Esophagus squamous epithelium (tissue), 5 donors: ENCODE measurements around the gene EHD4. TPM values are rescaled to one million over a fixed set of nuclear protein-coding genes. Genes with fewer than 3 reads are reported as not detected.

Experiments used
- DNase-seq: peaks from one replicate; lab custom pipeline; 2025; lab: John Stamatoyannopoulos, UW
- H3K27ac ChIP-seq, 4 donors: fragments of 200-600 bp; sonication (generic); one replicate each; pipeline ENCODE4 v1.5.1; 2016 to 2019; ENCODE audit warnings: mild to moderate bottlenecking in 1 of 4
- H3K27me3 ChIP-seq, 4 donors: fragments of 200-600 bp; sonication (generic); 1 replicate in 3 of 4; 2 replicates in 1 of 4; pipeline versions ENCODE4 v1.5.1 to v1.6.0; 2017 to 2021; ENCODE audit warnings: antibody characterized with exemption in 1 of 4
- H3K36me3 ChIP-seq, 3 donors: fragments of 200-600 bp; sonication (generic); one replicate each; pipeline ENCODE4 v1.5.1; 2016 to 2019
- H3K4me1 ChIP-seq, 3 donors: fragments of 200-600 bp; sonication (generic); one replicate each; pipeline ENCODE4 v1.5.1; 2017 to 2019
- H3K4me3 ChIP-seq, 4 donors: fragments of 200-600 bp; sonication (generic); 1 replicate in 3 of 4; 2 replicates in 1 of 4; pipeline ENCODE4 v1.5.1; 2016 to 2019; ENCODE audit warnings: mild to moderate bottlenecking in 2 of 4, moderate library complexity in 1 of 4
- H3K9me3 ChIP-seq, 3 donors: fragments of 200-600 bp; sonication (generic); one replicate each; pipeline ENCODE4 v1.5.1; 2016 to 2019
- POLR2A ChIP-seq, 4 donors: fragments of 450-650 bp; IDR thresholded peaks; one replicate each; pipeline ENCODE4 v1.6.1; 2017; ENCODE audit warnings: antibody characterized with exemption in 4 of 4, mild to moderate bottlenecking in 4 of 4, moderate library complexity in 3 of 4
- WGBS, 2 donors: methylation state at CpG; one replicate each; pipeline ENCODE4 v1.1.5; 2018; 5-methylcytosine and 5-hydroxymethylcytosine counted together
- intact Hi-C: fragments of 100-400 bp; cut with DNase I; formaldehyde crosslinking; loops from one replicate; pipeline ENCODE4 v1.15.0; 2022
- total RNA-seq, 4 donors: library from RNA; depleted of rRNA; stranded (reverse); fragments of >200 nt; gene quantifications; one replicate each; pipeline ENCODE4 v1.1.0, GENCODE V29; 2016
- TF ChIP-seq, protein P1 (sequence below), 6 experiments: fragments of 450-650 bp in 4 of 6; fragments of 200-600 bp in 2 of 6; sonication (generic) in 2 of 6; IDR thresholded peaks; one replicate each; pipeline ENCODE4 v1.5.1; 2016 to 2019; ENCODE audit warnings: antibody characterized with exemption in 6 of 6, mild to moderate bottlenecking in 4 of 6, moderate library complexity in 4 of 6
- donor health status: DM: yes; HTN: yes; CAD: no.

Gene EHD4
- total RNA-seq, 4 donors from 2014 or later: 25.4 to 45.3 (median 27.8) TPM

- TF ChIP-seq POLR2A (IDR thresholded peaks at IDR 0.05): no peak
- TF ChIP-seq, protein P1, sequence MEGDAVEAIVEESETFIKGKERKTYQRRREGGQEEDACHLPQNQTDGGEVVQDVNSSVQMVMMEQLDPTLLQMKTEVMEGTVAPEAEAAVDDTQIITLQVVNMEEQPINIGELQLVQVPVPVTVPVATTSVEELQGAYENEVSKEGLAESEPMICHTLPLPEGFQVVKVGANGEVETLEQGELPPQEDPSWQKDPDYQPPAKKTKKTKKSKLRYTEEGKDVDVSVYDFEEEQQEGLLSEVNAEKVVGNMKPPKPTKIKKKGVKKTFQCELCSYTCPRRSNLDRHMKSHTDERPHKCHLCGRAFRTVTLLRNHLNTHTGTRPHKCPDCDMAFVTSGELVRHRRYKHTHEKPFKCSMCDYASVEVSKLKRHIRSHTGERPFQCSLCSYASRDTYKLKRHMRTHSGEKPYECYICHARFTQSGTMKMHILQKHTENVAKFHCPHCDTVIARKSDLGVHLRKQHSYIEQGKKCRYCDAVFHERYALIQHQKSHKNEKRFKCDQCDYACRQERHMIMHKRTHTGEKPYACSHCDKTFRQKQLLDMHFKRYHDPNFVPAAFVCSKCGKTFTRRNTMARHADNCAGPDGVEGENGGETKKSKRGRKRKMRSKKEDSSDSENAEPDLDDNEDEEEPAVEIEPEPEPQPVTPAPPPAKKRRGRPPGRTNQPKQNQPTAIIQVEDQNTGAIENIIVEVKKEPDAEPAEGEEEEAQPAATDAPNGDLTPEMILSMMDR (IDR thresholded peaks at IDR 0.05): no peak
- intact Hi-C loops: no loop called here
- Histone ChIP-seq H3K36me3 (no peaks in the 10 kb centered on the region), H3K27me3 (no peaks in the 10 kb centered on the region), H3K27ac (peak overlapping the region; percentile 85 to 90 (median 88)), H3K4me3 (no peak overlapping the region), H3K4me1 (peaks cover 45 to 99% (median 58%) of the 10 kb centered on the region in 3 donors), H3K9me3 (no peaks in the 10 kb centered on the region)
- WGBS, 2 donors: 54 to 68% methylated on average over 4 to 5 of the region's 5 CpGs
- no peak for DNase-seq
Observed at GRCh38 chr15:41935566-41936020, 36.8 kb downstream of the EHD4 start.

DNA sequence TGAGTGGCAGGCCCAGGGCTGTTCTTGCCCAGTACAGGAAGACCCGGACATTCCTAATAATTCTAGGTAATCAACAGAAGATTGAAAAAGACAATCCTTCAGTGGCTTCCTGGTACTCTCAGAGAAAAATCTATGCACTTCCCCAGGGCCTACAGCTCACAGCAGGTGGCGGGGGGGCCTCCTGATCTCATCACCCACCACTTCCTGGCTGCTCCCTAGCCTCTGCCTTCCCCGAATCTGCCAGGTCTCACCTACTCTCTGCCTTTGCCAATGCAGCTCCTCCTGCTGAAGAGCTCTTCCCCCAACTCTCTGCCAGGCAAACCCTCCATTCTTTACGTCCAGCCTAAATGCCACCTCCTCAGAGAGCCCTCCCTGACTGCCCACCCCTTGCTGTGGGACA lies 37.5 kb downstream of the EHD4 start:
- TF ChIP-seq, protein P1 (IDR thresholded peaks at IDR 0.05): no peak
- TF ChIP-seq POLR2A (IDR thresholded peaks at IDR 0.05): no peak
- Histone ChIP-seq H3K4me1 (peaks cover 45 to 99% (median 59%) of the 10 kb centered on the region in 3 donors), H3K36me3 (no peaks in the 10 kb centered on the region), H3K27ac (peak overlapping the region; percentile 85 to 90 (median 88)), H3K27me3 (no peaks in the 10 kb centered on the region), H3K4me3 (peak overlapping the region in 1 of 4 donors; percentile 12), H3K9me3 (no peaks in the 10 kb centered on the region)
- no peak for DNase-seq
- intact Hi-C loops: no loop called here
- WGBS, 2 donors: 16 to 25% methylated on average over 4 of the region's 4 CpGs

- H3K4me1 ChIP-seq: peaks cover 45 to 99% (median 62%) of the 10 kb centered on the region in 3 donors
- intact Hi-C loops: no loop called here
- H3K27ac ChIP-seq: peak overlapping the region; percentile 78 to 90 (median 86)
- no peak overlapping the region for H3K4me3 ChIP-seq
- no peaks in the 10 kb centered on the region for H3K9me3 ChIP-seq
- no peak for DNase-seq
- H3K27me3 ChIP-seq: no peaks in the 10 kb centered on the region
- H3K36me3 ChIP-seq: no peaks in the 10 kb centered on the region
- TF ChIP-seq POLR2A (IDR thresholded peaks at IDR 0.05): no peak
- TF ChIP-seq, protein P1 (IDR thresholded peaks at IDR 0.05): no peak
- 27 to 39% methylated on average over 6 to 9 of the region's 10 CpGs for WGBS, 2 donors
Observed at GRCh38 chr15:41933771-41934170, 38.6 kb downstream of the EHD4 start.

- Histone ChIP-seq H3K36me3 (no peaks in the 10 kb centered on the region), H3K27me3 (no peaks in the 10 kb centered on the region), H3K9me3 (no peaks in the 10 kb centered on the region), H3K4me1 (peaks cover 45 to 99% (median 62%) of the 10 kb centered on the region in 3 donors), H3K4me3 (no peak overlapping the region), H3K27ac (peak overlapping the region; percentile 78 to 90 (median 86))
- intact Hi-C loops: no loop called here
- whole genome bisulfite sequencing, 2 donors: 44 to 58% methylated on average over 4 to 6 of the region's 7 CpGs
- TF ChIP-seq, protein P1 (IDR thresholded peaks at IDR 0.05): no peak
- no peak for TF ChIP-seq POLR2A (IDR thresholded peaks at IDR 0.05)
- no peak for DNase-seq
Observed at GRCh38 chr15:41933326-41933725, 39.0 kb downstream of the EHD4 start.

GRCh38 chr15:41932511-41933289 lies 39.7 kb downstream of the EHD4 start:
- Histone ChIP-seq H3K27me3 (no peaks in the 10 kb centered on the region), H3K4me3 (no peak overlapping the region), H3K9me3 (no peaks in the 10 kb centered on the region), H3K4me1 (peaks cover 45 to 99% (median 62%) of the 10 kb centered on the region in 3 donors), H3K27ac (peak overlapping the region; percentile 78 to 90 (median 86)), H3K36me3 (no peaks in the 10 kb centered on the region)
- intact Hi-C loops: no loop called here
- DNase-seq: no peak
- no peak for TF ChIP-seq POLR2A (IDR thresholded peaks at IDR 0.05)
- 56 to 67% methylated on average over 12 to 16 of the region's 16 CpGs for WGBS, 2 donors
